ENCODE measurements around the gene TM9SF3.

TM9SF3 gene

DNA sequence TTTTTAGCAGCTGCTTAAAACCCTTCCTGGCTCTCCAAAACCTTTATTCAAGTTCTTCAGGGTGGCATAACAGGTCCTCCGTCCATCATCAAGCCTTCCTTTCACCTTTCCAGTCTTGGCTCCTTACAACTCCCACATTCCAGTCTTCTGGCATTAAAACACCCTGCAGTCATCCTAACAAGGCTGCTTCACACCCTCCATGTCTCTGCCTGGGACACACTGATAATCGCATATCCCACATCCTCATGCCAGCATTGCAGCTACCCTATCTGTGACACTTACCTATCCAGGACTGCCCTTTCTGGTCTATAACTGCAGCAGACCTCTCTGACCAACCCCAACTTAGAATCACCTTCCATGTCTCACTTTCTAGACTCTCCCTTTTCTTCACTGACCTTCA, 70.5 kb downstream of the TM9SF3 start:
- no peaks in the 10 kb centered on the region for H3K4me1 ChIP-seq
- no peak for DNase-seq
- peaks cover 8% of the 10 kb centered on the region; the same call in 1 of the 2 replicates for H3K36me3 ChIP-seq
- H3K9me3 ChIP-seq = no peaks in the 10 kb centered on the region
- no peak for TF ChIP-seq CTCF (IDR thresholded peaks at IDR 0.05; ENCODE audit: low read depth, low read length)
- H3K4me3 ChIP-seq (ENCODE audit: low read depth, low read length) = no peak overlapping the region
- peaks cover 20% of the 10 kb centered on the region for H3K27me3 ChIP-seq

- peak; percentile 94 for DNase-seq
- TF ChIP-seq CTCF (IDR thresholded peaks at IDR 0.05; ENCODE audit: low read depth, low read length) = peak; percentile 43
- H3K36me3 ChIP-seq = no peaks in the 10 kb centered on the region
- H3K4me3 ChIP-seq (ENCODE audit: low read depth, low read length) = peak within 1 kb of the TSS; percentile 58
- H3K27me3 ChIP-seq = peaks cover 23% of the 10 kb centered on the region
- no peaks in the 10 kb centered on the region for H3K4me1 ChIP-seq
- H3K9me3 ChIP-seq = no peaks in the 10 kb centered on the region
Measured at GRCh38 chr10:96513698-96514561, 72.9 kb downstream of the TM9SF3 start, which contains the start of gene TLL2. TLL2 (minus strand) TSS chr10:96513926; CDS start chr10:96513685, 241 bp downstream.

- H3K9me3 ChIP-seq = no peaks in the 10 kb centered on the region
- H3K4me3 ChIP-seq (ENCODE audit: low read depth, low read length) = peak overlapping the region; percentile 58
- TF ChIP-seq CTCF (IDR thresholded peaks at IDR 0.05; ENCODE audit: low read depth, low read length) = no peak
- no peaks in the 10 kb centered on the region for H3K4me1 ChIP-seq
- H3K27me3 ChIP-seq = peaks cover 23% of the 10 kb centered on the region
- no peak for DNase-seq
- no peaks in the 10 kb centered on the region for H3K36me3 ChIP-seq
Measured at GRCh38 chr10:96513305-96513697, 73.5 kb downstream of the TM9SF3 start.

DNA sequence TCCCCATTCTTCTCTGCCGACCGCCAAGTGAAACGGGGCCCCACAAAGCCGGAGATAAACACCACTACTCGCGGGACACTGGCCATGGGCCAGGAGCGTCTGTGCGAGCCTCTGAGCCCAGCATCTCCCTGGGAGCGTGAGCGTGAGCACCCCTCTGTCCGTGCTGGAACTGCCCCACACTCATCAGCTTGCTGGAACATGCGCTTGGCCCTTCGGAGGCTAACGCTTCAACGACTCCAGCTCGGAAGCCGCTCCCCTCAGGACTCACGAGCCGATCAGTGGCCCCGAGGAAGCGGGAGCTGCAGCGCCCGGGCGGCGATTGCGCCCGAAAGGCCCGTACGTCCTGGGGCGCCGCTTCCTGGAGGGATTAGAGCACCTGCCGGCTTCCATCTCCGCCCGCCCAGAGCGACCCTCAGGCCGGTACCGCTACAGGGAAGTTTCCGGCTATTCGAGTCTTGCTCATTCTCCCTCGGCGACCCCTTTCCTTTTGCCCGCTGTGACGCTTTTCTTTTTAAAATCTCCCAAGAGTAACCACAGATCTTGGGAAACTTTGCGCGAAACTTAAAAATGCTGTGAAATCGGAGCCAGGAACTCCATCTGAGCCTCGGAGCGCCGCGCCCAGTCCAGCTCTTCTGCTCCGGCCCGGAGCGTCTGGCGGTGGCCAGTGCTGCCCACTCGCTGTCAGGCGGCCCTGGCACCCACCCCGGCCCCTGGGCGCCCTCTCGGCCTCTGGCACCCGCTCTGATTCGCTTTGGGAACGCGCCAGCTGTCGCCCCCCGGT, 74.1 kb downstream of the TM9SF3 start:
- Histone ChIP-seq H3K27me3 (peaks cover 23% of the 10 kb centered on the region), H3K4me1 (no peaks in the 10 kb centered on the region), H3K9me3 (no peaks in the 10 kb centered on the region), H3K36me3 (no peaks in the 10 kb centered on the region), H3K4me3 (ENCODE audit: low read depth, low read length) (peak overlapping the region; percentile 58)
- DNase-seq = peak; percentile 20
- no peak for TF ChIP-seq CTCF (IDR thresholded peaks at IDR 0.05; ENCODE audit: low read depth, low read length)

- Histone ChIP-seq H3K4me1 (no peaks in the 10 kb centered on the region), H3K36me3 (no peaks in the 10 kb centered on the region), H3K9me3 (no peaks in the 10 kb centered on the region), H3K4me3 (ENCODE audit: low read depth, low read length) (no peak overlapping the region), H3K27me3 (peaks cover 23% of the 10 kb centered on the region)
- peak; percentile 74 for TF ChIP-seq CTCF (IDR thresholded peaks at IDR 0.05; ENCODE audit: low read depth, low read length)
- DNase-seq = peak; percentile 48
Measured at GRCh38 chr10:96511044-96511945, 75.5 kb downstream of the TM9SF3 start.
